Lung microvascular endothelial cell (primary cell): ENCODE measurements around the gene HOGA1. TPM values are rescaled to one million over a fixed set of nuclear protein-coding genes. Genes with fewer than 3 reads are reported as not detected.

ENCODE experiments used
- DNase-seq, 2 donors: peaks; one replicate each; pipeline versions ENCODE4 v3.0.0 to v3.0.0-alpha.2; 2010; ENCODE audit warnings: low read depth in 2 of 2
- total RNA-seq: library from RNA; depleted of rRNA; stranded (reverse); fragments of >200 nt; gene quantifications from 2 replicates; pipeline ENCODE4 v1.2.1, GENCODE V29; 2014

HOGA1 gene
- total RNA-seq: under 0.01 and 0.87 TPM in 2 replicates

DNA sequence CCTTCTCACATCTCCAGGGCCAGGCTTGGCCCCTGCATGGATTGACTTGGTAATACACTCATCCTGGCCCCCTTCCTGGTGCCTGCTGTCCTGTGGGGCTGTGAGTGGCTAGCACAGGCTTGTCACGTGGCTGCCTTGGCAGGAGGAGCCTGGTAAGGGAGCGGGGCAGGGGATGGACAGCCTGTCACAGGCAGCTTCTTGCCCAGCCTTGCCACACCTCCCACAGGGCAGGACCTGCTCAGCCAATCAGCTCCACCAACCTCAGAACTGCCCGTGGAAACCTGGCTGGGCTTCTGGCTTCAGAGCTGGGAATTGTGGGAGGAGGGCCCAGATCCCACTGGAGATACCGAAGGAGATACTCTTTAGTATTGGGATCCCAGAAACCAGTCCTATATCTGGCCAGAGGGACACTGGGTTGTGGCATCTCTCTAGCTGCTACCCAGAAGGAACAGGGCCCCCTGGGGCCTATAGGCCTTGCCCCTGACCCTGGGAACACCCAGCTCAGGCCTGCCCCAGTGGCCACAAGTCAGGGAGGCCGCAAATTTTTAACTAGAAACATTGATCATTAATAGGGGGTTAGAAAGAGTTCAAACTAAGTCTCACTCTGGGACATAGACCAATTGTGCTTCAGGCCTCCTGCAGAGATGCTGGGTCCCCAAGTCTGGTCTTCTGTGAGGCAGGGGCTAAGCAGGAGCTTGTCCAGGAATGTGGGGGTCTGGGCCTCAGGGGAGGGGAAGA, at the start of gene HOGA1:
Gene HOGA1 (plus strand): TSS at position 330 of the 738 bp plus-strand sequence. CDS start 315 bp downstream, at position 645.
- peak; percentile 54 to 81 for DNase-seq

DNA sequence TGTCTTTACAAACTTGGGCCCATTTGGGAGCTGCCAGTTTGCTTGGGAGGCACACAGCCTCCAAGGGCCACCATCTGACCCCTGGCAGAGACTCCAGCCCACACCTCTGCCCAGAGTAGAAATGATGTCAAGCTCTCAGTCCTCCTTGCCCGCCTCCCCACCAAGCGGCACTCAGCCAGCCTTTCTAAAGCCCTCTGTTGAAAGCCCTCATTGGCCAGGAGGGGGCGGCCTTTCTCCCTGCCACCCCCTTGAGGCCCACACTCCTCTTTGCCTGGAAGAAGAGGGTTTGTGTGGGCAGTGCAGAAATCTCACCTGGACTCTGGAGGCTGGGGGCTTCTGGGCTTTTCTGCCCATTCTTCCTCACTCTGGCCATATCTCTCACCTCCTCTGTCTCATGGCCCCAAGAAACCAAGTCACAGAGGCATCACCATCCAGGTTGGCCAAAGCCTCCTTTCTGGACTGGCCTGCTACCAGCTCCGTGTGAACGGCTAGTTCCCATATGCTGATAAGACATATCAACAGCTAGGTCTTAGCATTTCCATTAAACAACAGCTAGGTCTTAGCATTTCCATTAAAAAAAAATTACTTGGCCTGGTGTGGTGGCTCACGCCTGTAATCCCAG, 49.3 kb upstream of the HOGA1 start:
- DNase-seq: peak; percentile 69 to 72

DNA sequence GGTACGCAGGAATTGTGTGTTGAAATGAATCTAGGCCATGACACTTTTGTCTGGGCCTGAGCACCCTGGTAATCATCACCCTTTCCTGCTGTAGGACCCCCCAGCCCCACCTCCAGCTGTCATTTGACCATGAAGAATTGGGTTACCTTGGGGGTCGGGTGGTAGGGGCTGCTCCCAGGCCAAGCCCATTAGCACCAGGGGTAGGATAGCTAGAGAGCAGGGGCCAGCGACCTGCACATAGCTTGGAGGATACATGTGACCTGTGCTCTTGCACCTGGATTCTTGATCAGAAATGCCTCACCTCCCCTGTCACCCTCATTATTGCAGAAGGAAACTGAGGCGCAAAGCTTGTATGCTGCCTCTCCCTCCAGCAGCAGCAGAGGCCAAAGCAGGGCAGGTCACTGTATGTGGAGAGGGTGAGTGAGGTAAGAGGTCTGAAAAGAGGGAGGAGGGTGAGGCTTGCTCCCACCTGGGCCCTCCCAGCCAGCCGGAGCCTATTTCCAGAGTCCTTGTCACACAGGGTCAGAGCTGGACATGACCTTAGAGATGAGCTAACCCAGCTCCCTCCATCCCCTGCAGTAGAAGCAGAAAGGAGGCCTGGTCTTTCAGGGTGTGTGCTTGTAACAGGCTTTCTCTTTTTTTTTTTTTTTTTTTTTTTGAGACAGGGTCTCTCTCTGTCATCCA, 46.9 kb upstream of the HOGA1 start:
- DNase-seq: no peak

DNA sequence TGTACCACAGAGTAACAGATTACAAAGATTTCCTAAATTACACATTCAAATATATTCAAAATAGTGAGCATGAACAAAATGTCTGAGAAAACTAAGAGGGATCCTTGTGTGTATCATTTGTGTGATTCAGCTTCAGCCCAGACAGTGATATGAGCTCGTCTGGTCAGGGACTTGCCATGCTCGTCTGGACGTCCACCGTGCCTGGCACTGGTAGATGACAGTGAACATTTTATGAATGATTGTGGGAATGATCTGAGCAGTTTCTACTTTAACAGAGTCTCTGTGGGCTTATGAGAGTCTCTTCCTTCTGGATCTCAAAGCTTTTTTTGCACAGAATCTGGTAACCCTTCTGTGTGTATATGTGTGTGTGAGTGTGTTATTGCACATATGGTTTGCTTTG, 45.8 kb upstream of the HOGA1 start:
- peak in 1 of 2 donors; percentile 71 for DNase-seq

DNA sequence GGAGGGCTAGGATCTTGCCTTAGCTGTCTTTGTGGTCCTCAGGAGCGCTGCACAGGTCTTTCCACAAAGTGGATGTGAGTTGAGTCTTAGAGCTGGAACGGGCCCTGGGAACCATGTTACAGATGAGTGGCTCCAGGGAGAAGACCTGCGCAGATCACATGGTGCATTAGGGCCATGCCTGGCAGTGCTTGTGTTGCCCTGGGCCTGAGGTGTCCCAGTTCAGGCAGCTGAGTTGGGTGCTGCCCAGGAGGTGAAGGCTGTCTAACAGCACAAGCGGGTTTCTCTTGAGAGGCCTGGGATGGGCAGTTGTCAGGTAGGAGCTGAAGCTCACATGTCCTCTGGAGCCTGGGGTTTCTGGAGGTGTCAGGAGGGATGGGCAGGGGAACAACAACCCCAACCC, 45.4 kb upstream of the HOGA1 start:
- no peak for DNase-seq

DNA sequence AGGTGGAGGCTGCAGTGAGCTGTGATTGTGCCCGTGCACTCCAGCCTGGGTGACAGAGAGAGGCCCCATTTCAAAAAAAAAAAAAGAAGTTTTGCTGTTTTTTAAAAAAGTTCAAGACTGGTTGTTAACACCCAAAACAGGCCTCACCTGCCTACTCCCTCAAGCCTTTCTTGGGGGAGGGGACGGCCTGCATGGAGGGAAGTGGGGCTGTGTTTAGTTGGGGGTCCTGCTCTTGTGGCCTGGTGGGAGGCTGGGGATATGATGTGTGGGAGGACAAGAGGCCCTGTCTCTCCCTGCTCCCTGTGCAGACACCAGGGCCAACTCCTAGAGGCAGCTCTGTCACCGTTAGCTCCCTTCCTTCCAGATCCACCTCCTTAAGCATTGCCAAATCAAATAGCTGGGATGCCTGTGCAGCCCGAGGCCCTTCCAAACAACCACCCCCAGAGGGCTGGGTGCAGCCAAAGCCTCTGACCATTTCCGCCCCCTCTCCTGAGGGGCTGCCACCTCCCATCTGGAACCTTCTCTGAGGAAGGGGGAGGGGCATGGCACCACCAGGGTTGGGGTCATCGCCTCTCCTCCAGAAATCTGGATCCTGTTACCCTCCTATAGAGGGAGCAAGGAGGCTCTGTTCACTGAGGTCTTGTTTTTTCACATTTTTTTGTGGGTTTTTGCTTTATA, 44.5 kb upstream of the HOGA1 start:
- no peak for DNase-seq

DNA sequence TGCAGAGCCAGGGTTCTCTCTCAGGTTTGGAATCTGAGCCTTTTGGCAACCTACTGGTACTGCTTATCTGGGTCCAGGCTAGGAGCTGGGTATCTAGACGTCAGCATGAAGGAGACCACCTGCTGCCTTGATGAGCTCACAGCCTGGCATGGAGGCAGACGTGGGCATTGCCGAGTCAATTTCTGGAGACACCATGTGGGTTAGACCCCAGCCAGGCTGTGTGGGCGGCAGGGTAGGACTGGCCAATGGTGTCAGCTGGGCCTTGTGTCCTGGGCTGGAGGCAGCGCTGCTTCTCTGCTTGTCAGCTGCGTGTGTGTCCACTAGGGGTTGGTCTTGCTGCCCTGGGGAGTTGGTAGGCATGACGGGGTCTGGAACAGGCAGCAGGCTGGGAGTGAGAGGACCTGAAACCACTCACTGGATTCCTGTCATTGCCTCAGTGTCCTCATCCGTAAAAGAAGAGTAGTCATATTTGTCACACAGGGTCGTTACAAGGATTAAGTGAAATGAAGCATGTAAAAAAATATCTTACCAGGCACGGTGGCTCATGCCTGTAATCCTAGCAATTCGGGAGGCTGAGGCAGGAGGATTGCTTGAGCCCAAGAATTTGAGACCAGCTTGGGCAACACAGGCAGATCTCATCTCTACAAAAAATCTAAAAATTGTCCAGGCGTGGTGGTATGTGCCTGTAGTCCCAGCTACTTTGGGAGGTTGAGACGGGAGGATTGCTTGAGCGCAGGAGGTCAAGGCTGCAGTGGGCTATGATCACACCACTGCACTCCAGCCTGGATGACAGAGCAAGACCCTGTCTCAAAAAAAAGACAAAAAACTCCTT, 43.3 kb upstream of the HOGA1 start:
- DNase-seq: no peak

DNA sequence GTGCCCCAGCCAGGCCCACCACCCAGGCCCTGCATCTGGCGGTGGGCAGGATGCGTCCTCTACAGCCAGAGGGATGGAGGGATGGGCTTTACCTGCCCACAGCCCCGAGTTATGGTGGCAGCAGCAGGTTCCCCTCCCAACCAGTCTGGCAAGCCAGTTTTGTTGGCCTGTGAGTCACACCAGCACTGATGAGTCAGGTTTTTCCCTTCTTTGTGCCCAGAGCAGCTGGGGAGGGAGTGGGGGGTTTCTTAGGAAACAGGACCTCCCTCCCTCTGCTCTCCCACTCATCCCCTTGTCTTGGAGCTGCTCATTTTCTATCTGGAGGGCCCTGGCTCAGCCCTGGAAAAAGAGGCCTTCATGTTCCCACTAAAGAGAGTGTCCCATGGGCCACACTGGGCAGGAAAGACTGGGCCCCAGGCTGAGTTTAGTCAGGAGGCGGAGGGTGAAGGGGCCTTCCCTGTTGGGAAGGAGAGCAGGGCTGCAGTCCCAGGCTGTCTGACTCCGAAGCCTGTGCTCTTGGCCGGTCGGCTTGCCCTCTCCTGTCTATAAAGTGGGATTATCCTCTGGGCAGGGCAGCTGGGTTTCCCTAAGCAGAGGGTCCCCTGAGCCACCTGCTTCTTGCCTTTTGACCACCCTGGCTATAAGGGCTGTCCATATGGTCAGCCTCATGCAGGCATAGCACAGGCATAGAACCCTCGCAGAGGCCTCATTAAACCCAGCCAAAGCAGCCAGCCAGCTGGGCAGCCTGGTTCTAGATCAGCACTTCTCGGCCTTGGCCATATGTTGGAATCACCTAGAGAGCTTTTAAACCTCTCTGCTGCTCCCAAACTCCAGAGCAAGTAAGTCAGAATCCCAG, 41.8 kb upstream of the HOGA1 start:
- DNase-seq: peak; percentile 93 to 98

DNA sequence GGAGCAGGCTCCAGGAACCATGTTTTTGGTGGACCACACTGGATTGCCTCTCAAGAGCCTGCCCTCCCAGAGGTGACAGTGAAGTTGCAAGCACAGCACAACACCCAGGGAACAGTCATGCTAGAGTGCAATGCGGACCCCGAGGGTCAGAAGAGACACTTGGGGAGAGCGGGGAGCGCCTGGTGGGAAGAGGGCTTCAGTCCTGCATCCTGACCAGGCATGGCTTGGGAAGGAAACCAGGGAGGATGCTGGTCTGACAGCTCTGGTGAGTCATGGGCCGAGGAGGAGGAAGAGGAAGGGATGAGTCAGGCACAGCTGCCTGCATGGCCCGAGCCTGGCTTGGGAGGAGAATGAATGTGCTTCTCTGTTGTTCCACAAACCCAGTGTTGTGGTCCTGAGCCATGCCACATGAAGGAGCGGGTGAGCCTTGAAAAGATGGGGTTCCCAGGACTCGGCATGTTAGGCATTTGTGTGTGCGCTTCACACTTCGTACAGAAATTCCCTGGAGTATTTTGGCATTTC, 41.1 kb upstream of the HOGA1 start:
- peak; percentile 95 to 100 for DNase-seq

DNA sequence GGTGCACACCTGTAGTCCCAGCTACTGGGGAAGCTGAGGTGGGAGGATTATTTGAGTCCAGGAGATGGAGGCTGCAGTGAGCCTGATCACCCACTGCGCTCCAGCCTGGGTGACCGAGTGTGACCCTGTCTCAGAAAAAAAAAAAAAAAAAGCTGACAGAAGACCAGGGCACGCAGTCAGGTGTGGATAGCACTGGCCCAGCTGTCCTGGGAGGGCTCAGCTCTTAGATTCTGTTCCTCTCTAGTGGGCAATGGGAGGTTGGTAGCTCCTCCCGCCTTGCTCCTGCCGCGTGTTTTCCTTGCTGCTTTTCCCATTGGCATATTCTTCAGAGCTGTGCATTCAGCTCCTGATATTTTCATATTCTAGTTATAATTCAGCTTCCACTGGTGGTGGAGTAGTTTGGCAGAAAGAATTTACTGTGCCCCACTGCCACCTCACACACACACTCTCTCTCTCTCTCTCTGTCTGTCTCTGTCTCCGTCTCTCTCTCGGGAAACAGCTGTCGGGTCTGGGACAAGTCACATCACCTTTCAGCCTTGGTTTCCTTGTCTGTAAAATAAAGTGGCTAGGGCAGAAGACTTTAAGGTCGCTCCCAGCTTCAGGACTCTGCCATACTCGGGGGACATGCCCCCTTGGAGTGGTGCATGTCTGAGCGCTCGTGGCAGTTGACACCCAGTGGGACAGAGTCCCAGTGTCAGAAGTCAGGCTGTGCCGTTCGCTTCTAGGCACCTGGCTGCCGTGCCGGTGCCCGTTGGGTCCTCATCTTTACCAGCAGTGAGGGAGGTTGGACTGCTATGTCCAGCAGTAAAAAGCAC, 37.5 kb upstream of the HOGA1 start:
- peak in 1 of 2 donors; percentile 36 for DNase-seq

DNA sequence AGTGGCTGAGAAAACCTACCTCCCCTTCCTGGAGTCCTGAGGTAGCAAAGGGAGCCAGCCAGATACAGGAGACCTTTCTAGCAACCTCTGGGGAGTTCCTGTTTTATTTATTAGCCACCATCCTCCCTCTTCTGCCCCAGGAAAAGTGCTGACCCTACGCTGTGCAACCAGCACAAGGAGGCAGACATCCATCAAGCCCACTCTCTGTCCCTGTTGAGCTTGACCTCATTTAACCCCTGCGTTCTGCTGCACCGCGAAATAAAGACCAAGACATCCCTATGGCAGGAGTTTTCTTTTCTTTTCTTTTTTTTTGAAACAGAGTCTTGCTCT, 37.0 kb upstream of the HOGA1 start:
- no peak for DNase-seq

DNA sequence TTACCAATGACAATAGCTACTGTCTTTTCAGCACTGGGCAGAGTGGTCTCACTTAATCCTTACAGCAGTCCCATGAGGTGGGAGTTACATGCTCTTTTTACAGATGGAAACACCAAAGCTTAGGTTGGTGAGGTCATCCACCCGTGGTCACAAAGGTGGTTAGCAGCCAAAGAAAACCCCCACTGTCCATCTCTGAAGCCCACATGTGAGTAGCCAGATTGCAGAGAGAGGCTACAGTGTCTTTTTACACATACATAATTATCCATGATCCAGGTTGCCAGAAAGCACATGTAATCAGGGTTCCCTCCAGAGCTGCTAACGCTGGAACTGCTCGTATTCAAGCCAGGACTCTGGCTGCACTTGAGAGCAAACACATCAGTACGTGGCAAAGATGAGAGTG, 36.2 kb upstream of the HOGA1 start:
- no peak for DNase-seq

DNA sequence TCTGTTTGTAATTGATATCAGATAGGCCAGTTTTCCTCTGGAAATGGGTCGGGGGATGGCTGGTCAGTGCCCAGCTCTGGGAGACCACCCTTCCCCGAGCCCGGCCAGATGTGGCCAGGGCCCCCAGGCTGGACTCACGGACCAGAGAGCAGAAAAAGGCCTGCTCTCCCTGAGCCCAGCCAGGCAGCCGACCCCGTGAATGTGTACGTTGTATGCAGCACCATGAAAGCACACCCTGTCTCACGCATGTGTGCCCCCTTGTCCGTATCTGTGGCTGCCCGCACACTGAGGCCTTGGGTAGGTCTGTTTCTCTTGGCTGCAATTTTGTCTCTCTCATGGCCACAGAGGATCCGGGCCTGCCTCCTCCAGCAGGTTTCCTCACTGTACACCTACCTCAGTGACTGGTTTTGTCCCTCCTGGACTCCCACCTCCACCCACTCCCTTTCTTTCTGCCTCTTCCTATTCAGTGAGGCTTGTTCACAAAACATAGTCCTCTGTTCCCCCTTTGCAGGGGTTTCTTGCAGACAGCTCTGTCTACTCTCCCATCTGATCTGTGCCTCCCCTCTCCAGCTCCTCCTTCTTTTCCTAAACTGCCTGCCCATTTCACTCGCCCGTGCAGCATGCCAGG, 35.2 kb upstream of the HOGA1 start:
- DNase-seq: no peak

DNA sequence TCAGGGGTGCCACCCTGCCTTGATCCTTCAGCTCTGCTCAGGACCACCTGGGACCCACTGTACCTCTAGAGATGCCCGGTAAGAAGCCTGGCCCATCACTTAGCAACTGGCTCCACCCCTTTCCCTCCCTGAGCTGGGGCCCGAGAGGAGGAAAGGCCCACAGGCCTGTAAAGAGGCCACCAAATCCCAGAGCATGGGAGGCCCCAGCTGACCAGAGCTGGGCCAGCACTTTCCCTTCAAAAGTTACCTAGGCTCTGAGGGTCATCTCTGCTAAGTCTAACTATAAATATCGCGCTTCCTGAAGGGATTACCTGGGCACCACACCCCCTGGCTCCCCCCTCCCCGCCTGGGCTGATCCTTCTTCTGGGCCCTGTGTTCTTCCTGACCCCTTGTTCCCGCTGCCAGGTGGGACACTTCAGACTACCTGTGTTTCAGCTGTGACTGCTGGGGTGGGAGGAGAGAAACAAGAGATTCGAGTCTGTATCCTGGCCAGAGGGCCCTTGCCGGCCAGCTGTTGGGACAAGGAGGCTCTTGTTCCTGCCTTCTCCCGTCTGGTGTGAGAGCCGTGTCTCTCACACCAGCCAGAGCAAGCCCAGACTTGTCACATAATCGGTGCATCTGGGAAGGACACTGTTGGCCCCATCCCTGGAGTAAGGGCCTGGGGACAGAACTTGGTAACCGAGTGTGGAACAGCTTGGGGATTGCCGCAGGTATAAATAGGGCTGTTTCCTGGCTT, 34.4 kb upstream of the HOGA1 start:
- no peak for DNase-seq

DNA sequence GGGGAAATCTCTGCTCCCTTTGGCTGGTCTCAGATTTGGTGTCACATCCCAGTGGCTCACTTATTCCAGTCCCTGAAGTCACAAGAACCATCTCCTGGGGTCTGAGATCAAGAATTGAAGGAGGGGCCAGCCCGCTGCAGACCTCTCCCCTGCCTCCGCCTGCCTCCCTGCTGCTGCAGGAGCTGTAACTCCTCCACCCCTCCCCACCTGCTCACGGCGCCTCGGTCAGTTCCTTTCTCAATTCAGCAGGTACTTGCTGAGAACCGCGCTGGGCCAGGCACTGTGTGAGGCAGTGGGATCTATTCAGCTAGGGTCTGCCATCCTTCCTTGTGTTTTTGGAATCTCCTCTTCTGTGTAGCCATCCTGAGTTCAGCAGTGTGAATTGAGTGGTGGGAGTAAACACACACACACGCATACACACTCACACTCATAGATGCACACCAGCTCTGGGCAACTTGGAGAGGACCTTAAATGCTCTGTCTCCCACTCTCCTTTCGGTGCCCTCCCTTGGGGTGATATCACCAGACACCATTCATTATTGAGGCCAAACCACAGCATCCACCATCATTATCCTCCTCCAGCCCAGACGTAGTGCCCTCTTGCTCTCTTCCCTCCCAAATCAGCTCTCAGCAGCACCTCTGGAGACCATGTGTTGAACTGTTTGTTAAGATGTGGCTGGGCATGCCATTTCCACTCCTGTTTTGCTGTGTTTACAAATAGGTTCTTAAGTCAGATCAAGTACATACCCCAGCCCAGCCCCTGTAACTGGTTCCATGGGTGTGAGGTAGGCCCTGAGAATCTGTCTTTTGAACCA, 33.6 kb upstream of the HOGA1 start:
- no peak for DNase-seq

DNA sequence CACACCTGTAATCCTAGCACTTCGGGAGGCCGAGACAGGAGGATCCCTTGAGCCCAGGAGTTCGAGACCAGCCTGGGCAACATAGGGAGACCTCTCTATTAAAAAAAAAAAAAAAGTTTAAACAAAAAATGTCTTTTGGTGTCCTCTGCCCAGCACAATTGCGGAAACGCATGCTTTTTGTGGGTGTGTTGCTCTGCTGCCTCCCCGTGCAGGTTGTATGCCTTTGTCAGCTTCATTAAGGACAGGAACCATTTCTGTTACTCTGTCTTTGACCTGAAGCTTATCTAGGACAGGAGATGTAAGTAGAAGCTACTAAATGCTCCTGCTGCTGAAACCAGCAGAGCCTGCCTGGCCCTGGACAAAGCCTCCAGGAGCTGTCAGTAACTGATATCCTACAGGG, 32.9 kb upstream of the HOGA1 start:
- no peak for DNase-seq

DNA sequence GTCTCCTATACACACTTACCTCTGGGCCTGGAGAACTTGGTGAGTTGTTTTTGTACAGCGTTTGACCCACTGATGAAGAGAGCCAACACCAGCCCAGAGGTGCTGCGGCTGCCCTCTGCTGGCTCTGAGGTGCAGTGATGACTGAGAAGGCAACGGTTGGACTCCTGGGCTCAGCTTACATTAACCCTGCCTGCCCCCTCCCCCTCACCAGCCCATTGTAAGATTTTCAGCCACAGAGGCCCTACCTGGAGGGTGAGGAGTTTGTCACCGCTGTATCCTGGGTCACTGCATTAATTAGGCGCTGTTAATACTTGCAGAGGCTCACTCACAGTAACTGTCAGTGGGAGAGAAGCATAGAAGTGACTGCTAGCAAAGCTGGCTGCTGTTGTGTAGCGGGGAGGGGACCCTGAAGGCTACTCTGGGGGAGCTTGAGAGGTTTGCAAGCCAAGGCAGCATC, 30.6 kb upstream of the HOGA1 start:
- DNase-seq: peak; percentile 75 to 84
